Measurements from ENCODE around the gene PDE4D.
"Not testable (repeated sequence)": the region's sequence is repeated elsewhere in the genome, so short reads cannot be mapped to it uniquely, and the experiment has no call there.

PDE4D gene

GRCh38 chr5:59303289-59303716 lies 590.2 kb downstream of the PDE4D start:
- not testable (repeated sequence) for H3K9me3 ChIP-seq (ENCODE audit: insufficient read depth, low read depth, low read length); H3K36me3 ChIP-seq (ENCODE audit: insufficient read depth, low read depth, low read length); H3K27me3 ChIP-seq (ENCODE audit: insufficient read depth, low read length); H3K4me3 ChIP-seq (ENCODE audit: low read length); H3K9ac ChIP-seq (ENCODE audit: low read depth, low read length); H3K4me1 ChIP-seq (ENCODE audit: insufficient read depth, low read length); H3K27ac ChIP-seq (ENCODE audit: low read length)

- not testable (repeated sequence) for H3K36me3 ChIP-seq (ENCODE audit: insufficient read depth, low read depth, low read length); H3K9ac ChIP-seq (ENCODE audit: low read depth, low read length); H3K4me1 ChIP-seq (ENCODE audit: insufficient read depth, low read length); H3K9me3 ChIP-seq (ENCODE audit: insufficient read depth, low read depth, low read length); H3K27ac ChIP-seq (ENCODE audit: low read length); H3K27me3 ChIP-seq (ENCODE audit: insufficient read depth, low read length); H3K4me3 ChIP-seq (ENCODE audit: low read length)
These were observed 591.0 kb downstream of the PDE4D start for GRCh38 chr5:59302509-59302908.

DNA sequence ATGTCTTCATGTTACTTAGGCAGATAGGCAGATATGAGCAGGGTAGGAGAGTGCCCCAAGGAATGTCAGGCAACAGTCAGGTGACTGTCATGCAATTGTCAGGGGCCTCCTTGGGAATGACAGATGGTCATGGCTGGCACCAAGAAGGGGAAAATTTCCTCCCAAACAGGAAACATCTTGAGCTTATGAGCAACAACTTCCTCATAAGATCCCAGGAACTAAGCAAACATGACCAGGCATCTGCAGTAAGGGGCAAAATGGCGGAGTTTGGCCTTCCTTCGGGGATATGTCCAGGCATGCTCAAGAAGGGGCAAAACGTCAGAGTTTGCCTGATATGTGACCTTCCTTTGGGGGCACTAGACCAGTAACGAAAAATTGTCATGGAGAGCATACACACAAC lies 591.8 kb downstream of the PDE4D start:
- Histone ChIP-seq H3K36me3 (ENCODE audit: insufficient read depth, low read depth, low read length) (no peaks in the 10 kb centered on the region), H3K27ac (ENCODE audit: low read length) (no peak overlapping the region), H3K4me1 (ENCODE audit: insufficient read depth, low read length) (no peaks in the 10 kb centered on the region), H3K4me3 (ENCODE audit: low read length) (no peak overlapping the region), H3K27me3 (ENCODE audit: insufficient read depth, low read length) (no peaks in the 10 kb centered on the region), H3K9ac (ENCODE audit: low read depth, low read length) (no peak overlapping the region), H3K9me3 (ENCODE audit: insufficient read depth, low read depth, low read length) (no peaks in the 10 kb centered on the region)

GRCh38 chr5:59300930-59301329 lies 592.6 kb downstream of the PDE4D start:
- no peak overlapping the region for H3K4me3 ChIP-seq (ENCODE audit: low read length)
- H3K27ac ChIP-seq (ENCODE audit: low read length): no peak overlapping the region
- no peaks in the 10 kb centered on the region for H3K9me3 ChIP-seq (ENCODE audit: insufficient read depth, low read depth, low read length)
- no peaks in the 10 kb centered on the region for H3K4me1 ChIP-seq (ENCODE audit: insufficient read depth, low read length)
- no peaks in the 10 kb centered on the region for H3K36me3 ChIP-seq (ENCODE audit: insufficient read depth, low read depth, low read length)
- H3K27me3 ChIP-seq (ENCODE audit: insufficient read depth, low read length): no peaks in the 10 kb centered on the region
- H3K9ac ChIP-seq (ENCODE audit: low read depth, low read length): no peak overlapping the region

GRCh38 chr5:59299006-59299405 lies 594.5 kb downstream of the PDE4D start:
- H3K9me3 ChIP-seq (ENCODE audit: insufficient read depth, low read depth, low read length): no peaks in the 10 kb centered on the region
- no peak overlapping the region for H3K27ac ChIP-seq (ENCODE audit: low read length)
- H3K36me3 ChIP-seq (ENCODE audit: insufficient read depth, low read depth, low read length): no peaks in the 10 kb centered on the region
- no peak overlapping the region for H3K4me3 ChIP-seq (ENCODE audit: low read length)
- no peaks in the 10 kb centered on the region for H3K27me3 ChIP-seq (ENCODE audit: insufficient read depth, low read length)
- no peak overlapping the region for H3K9ac ChIP-seq (ENCODE audit: low read depth, low read length)
- H3K4me1 ChIP-seq (ENCODE audit: insufficient read depth, low read length): no peaks in the 10 kb centered on the region

- no peak overlapping the region for H3K9ac ChIP-seq (ENCODE audit: low read depth, low read length)
- H3K4me1 ChIP-seq (ENCODE audit: insufficient read depth, low read length): no peaks in the 10 kb centered on the region
- H3K4me3 ChIP-seq (ENCODE audit: low read length): no peak overlapping the region
- H3K27ac ChIP-seq (ENCODE audit: low read length): no peak overlapping the region
- no peaks in the 10 kb centered on the region for H3K27me3 ChIP-seq (ENCODE audit: insufficient read depth, low read length)
- H3K36me3 ChIP-seq (ENCODE audit: insufficient read depth, low read depth, low read length): no peaks in the 10 kb centered on the region
- H3K9me3 ChIP-seq (ENCODE audit: insufficient read depth, low read depth, low read length): no peaks in the 10 kb centered on the region
These were observed 596.9 kb downstream of the PDE4D start for GRCh38 chr5:59296317-59297264.

DNA sequence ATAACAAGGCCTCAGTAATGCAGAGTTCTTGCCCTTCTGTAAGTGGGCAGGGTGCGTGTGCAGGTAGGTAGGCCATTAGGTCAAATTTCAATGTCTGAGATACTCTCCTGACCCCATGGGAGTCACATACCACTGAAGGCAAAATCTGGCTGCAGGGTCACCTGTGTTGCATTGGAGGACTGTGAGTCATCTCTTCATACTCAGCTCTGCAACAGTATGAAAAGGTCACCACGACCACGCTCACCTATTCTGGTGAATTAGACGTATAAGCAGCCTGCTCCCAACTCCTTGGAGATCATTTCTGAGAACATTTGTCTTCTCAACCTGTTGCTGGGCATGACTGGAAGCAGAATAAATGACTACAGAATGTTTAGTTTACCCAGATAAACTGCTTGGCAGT lies 599.8 kb downstream of the PDE4D start:
- no peaks in the 10 kb centered on the region for H3K36me3 ChIP-seq (ENCODE audit: insufficient read depth, low read depth, low read length)
- no peaks in the 10 kb centered on the region for H3K9me3 ChIP-seq (ENCODE audit: insufficient read depth, low read depth, low read length)
- H3K27me3 ChIP-seq (ENCODE audit: insufficient read depth, low read length): no peaks in the 10 kb centered on the region
- no peak overlapping the region for H3K27ac ChIP-seq (ENCODE audit: low read length)
- no peak overlapping the region for H3K4me3 ChIP-seq (ENCODE audit: low read length)
- H3K9ac ChIP-seq (ENCODE audit: low read depth, low read length): no peak overlapping the region
- H3K4me1 ChIP-seq (ENCODE audit: insufficient read depth, low read length): no peaks in the 10 kb centered on the region

DNA sequence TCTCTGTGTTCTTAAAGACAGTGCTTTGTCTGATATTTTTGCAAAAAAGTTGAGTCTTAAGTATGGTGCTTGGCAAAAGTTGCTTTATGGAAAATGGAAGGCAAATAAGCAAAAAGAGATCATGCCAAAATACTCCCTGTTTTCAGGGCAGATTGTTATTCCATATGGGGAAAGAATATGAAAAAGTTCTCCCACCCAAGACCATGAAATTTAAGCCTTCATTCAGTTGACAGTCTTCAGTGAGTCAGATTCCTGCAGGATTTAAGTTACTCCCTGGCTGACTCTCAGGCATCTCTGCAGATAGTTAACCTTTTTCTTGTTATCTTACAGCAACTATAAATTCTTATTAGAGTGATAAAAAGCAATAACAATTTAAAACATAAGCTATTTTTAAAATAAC lies 601.6 kb downstream of the PDE4D start:
- no peak overlapping the region for H3K27ac ChIP-seq (ENCODE audit: low read length)

DNA sequence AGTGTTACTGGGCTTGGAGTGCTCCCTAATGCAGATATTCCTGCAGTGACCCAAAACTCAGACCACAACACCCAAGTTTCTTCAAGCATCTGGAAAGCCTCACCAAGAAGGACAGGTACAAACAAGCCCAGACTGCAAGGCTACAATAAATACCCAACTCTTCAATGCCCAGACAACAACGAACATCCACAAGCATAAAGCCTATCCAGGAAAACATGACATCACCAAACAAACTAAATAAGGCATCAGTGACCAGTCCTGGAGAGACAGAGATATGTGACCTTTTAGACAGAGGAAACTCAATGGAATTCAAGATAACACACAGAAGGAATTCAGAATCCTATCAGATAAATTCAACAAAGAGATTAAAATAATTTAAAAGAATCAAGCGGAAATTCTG lies 605.6 kb downstream of the PDE4D start:
- no peaks in the 10 kb centered on the region for H3K9me3 ChIP-seq (ENCODE audit: insufficient read depth, low read depth, low read length)
- no peaks in the 10 kb centered on the region for H3K4me1 ChIP-seq (ENCODE audit: insufficient read depth, low read length)
- H3K27ac ChIP-seq (ENCODE audit: low read length): no peak overlapping the region
- H3K9ac ChIP-seq (ENCODE audit: low read depth, low read length): no peak overlapping the region
- no peak overlapping the region for H3K4me3 ChIP-seq (ENCODE audit: low read length)
- H3K36me3 ChIP-seq (ENCODE audit: insufficient read depth, low read depth, low read length): no peaks in the 10 kb centered on the region
- no peaks in the 10 kb centered on the region for H3K27me3 ChIP-seq (ENCODE audit: insufficient read depth, low read length)

More for the DNA sequence above, 601.6 kb downstream of the PDE4D start:
- no peaks in the 10 kb centered on the region for H3K9me3 ChIP-seq (ENCODE audit: insufficient read depth, low read depth, low read length)
- no peak overlapping the region for H3K9ac ChIP-seq (ENCODE audit: low read depth, low read length)
- H3K36me3 ChIP-seq (ENCODE audit: insufficient read depth, low read depth, low read length): no peaks in the 10 kb centered on the region
- no peaks in the 10 kb centered on the region for H3K4me1 ChIP-seq (ENCODE audit: insufficient read depth, low read length)
- no peak overlapping the region for H3K4me3 ChIP-seq (ENCODE audit: low read length)
- H3K27me3 ChIP-seq (ENCODE audit: insufficient read depth, low read length): no peaks in the 10 kb centered on the region

DNA sequence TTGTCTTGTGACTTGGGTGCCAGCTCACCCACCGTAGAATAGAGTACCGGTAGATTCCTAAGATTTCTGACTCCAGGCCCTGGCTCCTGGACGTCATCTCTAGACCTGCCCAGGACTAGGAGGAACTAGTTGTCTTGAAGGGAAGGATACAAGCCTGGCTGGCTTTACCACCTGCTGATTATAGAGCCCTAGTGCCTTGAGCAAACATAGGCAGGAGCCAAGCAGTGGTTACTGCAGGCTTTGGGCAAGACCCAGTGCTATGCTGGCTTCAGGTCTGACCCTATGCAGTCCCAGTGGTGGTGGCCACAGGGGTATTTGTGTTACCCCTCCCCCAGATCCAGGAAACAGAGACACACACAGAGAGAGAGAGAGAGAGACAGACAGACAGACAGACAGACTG lies 606.2 kb downstream of the PDE4D start:
- Histone ChIP-seq H3K4me3 (ENCODE audit: low read length) (no peak overlapping the region), H3K9me3 (ENCODE audit: insufficient read depth, low read depth, low read length) (no peaks in the 10 kb centered on the region), H3K9ac (ENCODE audit: low read depth, low read length) (no peak overlapping the region), H3K4me1 (ENCODE audit: insufficient read depth, low read length) (no peaks in the 10 kb centered on the region), H3K27ac (ENCODE audit: low read length) (no peak overlapping the region), H3K27me3 (ENCODE audit: insufficient read depth, low read length) (no peaks in the 10 kb centered on the region), H3K36me3 (ENCODE audit: insufficient read depth, low read depth, low read length) (no peaks in the 10 kb centered on the region)

- H3K4me3 ChIP-seq (ENCODE audit: low read length): no peak overlapping the region
- H3K36me3 ChIP-seq (ENCODE audit: insufficient read depth, low read depth, low read length): no peaks in the 10 kb centered on the region
- no peak overlapping the region for H3K9ac ChIP-seq (ENCODE audit: low read depth, low read length)
- no peak overlapping the region for H3K27ac ChIP-seq (ENCODE audit: low read length)
- no peaks in the 10 kb centered on the region for H3K4me1 ChIP-seq (ENCODE audit: insufficient read depth, low read length)
- H3K27me3 ChIP-seq (ENCODE audit: insufficient read depth, low read length): no peaks in the 10 kb centered on the region
- no peaks in the 10 kb centered on the region for H3K9me3 ChIP-seq (ENCODE audit: insufficient read depth, low read depth, low read length)
These were observed 607.0 kb downstream of the PDE4D start for GRCh38 chr5:59286510-59286909.

DNA sequence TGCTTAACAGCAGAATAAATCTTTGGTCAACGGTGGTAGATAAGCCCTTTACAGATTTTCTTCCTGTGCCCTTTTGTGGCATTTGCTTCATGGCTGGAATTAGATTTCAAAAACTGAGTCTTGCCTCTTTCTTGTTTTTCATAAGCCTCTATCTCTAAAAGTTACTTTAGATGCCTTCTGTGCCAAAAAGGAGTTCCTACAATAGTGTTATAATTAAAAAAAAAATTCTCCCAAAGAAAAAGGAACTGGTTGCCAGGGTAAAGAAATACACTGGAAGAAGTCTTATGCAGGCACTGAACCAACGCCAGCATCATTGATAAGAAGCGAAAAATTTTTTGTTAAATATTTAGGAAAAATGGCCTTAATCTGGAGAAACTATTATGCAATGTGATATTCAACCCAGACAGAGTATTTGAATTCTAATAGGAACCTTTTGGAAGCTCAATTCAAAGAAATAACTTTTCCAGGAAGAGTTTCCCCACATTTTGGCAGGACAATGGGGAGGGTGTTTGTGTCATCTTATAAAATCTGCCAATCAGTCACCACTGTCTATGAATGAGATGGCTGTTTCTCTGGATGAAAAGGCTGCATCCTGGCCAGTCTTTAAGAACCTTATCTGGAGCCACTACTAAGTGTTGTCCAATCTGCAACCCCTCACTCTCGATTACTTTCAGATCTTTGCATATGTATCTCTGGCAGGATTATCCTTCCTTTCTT lies 608.1 kb downstream of the PDE4D start:
- Histone ChIP-seq H3K36me3 (ENCODE audit: insufficient read depth, low read depth, low read length) (no peaks in the 10 kb centered on the region), H3K9me3 (ENCODE audit: insufficient read depth, low read depth, low read length) (no peaks in the 10 kb centered on the region), H3K27me3 (ENCODE audit: insufficient read depth, low read length) (no peaks in the 10 kb centered on the region), H3K4me3 (ENCODE audit: low read length) (no peak overlapping the region), H3K4me1 (ENCODE audit: insufficient read depth, low read length) (no peaks in the 10 kb centered on the region), H3K9ac (ENCODE audit: low read depth, low read length) (no peak overlapping the region), H3K27ac (ENCODE audit: low read length) (no peak overlapping the region)
